HepG2 (cell line): ENCODE data around the gene SRGAP3. TPM values are rescaled to one million over a fixed set of nuclear protein-coding genes. Genes with fewer than 3 reads are reported as not detected.

ENCODE experiments used
- ATAC-seq: fragments of 200-7000 bp; cut with Tn5 transposase; 3 replicates; pipeline ENCODE4 v1.9.1; 2020; ENCODE audit warnings: mild to moderate bottlenecking, moderate library complexity
- BruUV-seq: library from RNA; stranded (reverse); fragments of 400-500 nt; replicated peaks from 2 replicates; lab custom pipeline; 2021; lab: Mats Ljungman, UMichigan
- CTCF ChIA-PET: fragments of 300-600 bp; formaldehyde crosslinking; extraction: SDS; loops from one replicate; lab custom pipeline; 2021; ENCODE audit warnings: low total read pairs, inconsistent platforms, low intra/inter-chr PET ratio; lab: Yijun Ruan, JAX
- POLR2A ChIA-PET: fragments of 350-600 bp; sonication (Branson Sonifier 250); formaldehyde crosslinking; loops from one replicate; lab custom pipeline; 2020; ENCODE audit warnings: antibody characterized with exemption, inconsistent platforms; lab: Yijun Ruan, JAX
- DNase-seq: peaks from one replicate; pipeline ENCODE4 v3.0.0-alpha.2; 2015; ENCODE audit warnings: low spot score
- FAIRE-seq: peaks from 3 replicates; lab custom pipeline; 2011; peaks lifted over from hg19 to GRCh38; lab: Jason Lieb, UNC
- H2AFZ ChIP-seq: one replicate; pipeline ENCODE4 v1.6.1; 2011; ENCODE audit warnings: low read length, inconsistent platforms
- H3K27ac ChIP-seq: fragments of 300-600 bp; 3 replicates; pipeline ENCODE4 v1.8.0; 2011; ENCODE audit warnings: mixed run types, mild to moderate bottlenecking, mixed read lengths, low read length, inconsistent platforms; ENCODE audit not compliant: insufficient read depth; ENCODE audit errors: extremely low read length
- H3K27me3 ChIP-seq, 2 experiments: fragments of 200-600 bp in 1 of 2; 2 replicates in 1 of 2; 3 replicates in 1 of 2; pipeline versions ENCODE4 v1.6.0 to v1.8.0; 2011; ENCODE audit warnings: low read length in 2 of 2, mild to moderate bottlenecking in 2 of 2, moderate library complexity in 2 of 2, inconsistent platforms in 1 of 2; ENCODE audit not compliant: insufficient read depth in 2 of 2, control insufficient read depth in 1 of 2
- H3K36me3 ChIP-seq, 2 experiments: fragments of 200-600 bp in 1 of 2; replicated peaks in 1 of 2; 2 replicates in 1 of 2; 3 replicates in 1 of 2; pipeline versions ENCODE4 v1.5.1 to v1.8.0; 2011; ENCODE audit warnings: low read length in 2 of 2, inconsistent platforms in 1 of 2; ENCODE audit not compliant: insufficient read depth in 2 of 2, control insufficient read depth in 1 of 2
- H3K4me1 ChIP-seq: 2 replicates; pipeline ENCODE4 v1.5.1; 2012; ENCODE audit warnings: low read length, inconsistent platforms; ENCODE audit not compliant: insufficient read depth
- H3K4me2 ChIP-seq: 2 replicates; pipeline ENCODE4 v1.6.0; 2011; ENCODE audit warnings: low read depth, low read length, inconsistent platforms
- H3K4me3 ChIP-seq, 3 experiments: fragments of 200-600 bp in 1 of 3; sonication (generic), shearing (Covaris generic) in 1 of 3; replicated peaks in 1 of 3; 2 replicates each; pipeline ENCODE4 v1.5.1; 2011 to 2016; ENCODE audit warnings: low read length in 3 of 3, inconsistent platforms in 2 of 3, low read depth in 2 of 3, mild to moderate bottlenecking in 2 of 3, control low read depth in 1 of 3, mixed read lengths in 1 of 3; ENCODE audit not compliant: insufficient read depth in 1 of 3
- H3K79me2 ChIP-seq: one replicate; pipeline ENCODE4 v1.6.1; 2011; ENCODE audit warnings: low read length, inconsistent platforms; ENCODE audit not compliant: insufficient read depth
- H3K9ac ChIP-seq: 2 replicates; pipeline ENCODE4 v1.6.0; 2011; ENCODE audit warnings: mild to moderate bottlenecking, low read depth, low read length, inconsistent platforms; ENCODE audit not compliant: insufficient read depth
- H3K9me3 ChIP-seq: 2 replicates; pipeline ENCODE4 v1.5.1; 2012; ENCODE audit warnings: mild to moderate bottlenecking, low read length
- H4K20me1 ChIP-seq: 2 replicates; pipeline ENCODE4 v1.6.0; 2011; ENCODE audit warnings: inconsistent platforms, mild to moderate bottlenecking, low read length, moderate library complexity; ENCODE audit not compliant: insufficient read depth
- BRD4 ChIP-seq: sonication (generic); formaldehyde crosslinking; IDR thresholded peaks from 2 replicates; pipeline ENCODE4 v1.4.0; 2020; ENCODE audit warnings: missing genetic modification reagents
- CC2D1A ChIP-seq: sonication (generic); formaldehyde crosslinking; IDR thresholded peaks from 2 replicates; pipeline ENCODE4 v1.8.1; 2023; ENCODE audit warnings: mild to moderate bottlenecking, missing genetic modification reagents
- CHD4 ChIP-seq: fragments of 200-600 bp; sonication (generic); IDR thresholded peaks from 2 replicates; pipeline ENCODE4 v1.7.0; 2017; ENCODE audit warnings: mild to moderate bottlenecking, low read length, borderline replicate concordance
- EEA1 ChIP-seq: sonication (generic); formaldehyde crosslinking; IDR thresholded peaks from 2 replicates; pipeline ENCODE4 v1.5.1; 2020; ENCODE audit warnings: mild to moderate bottlenecking, missing genetic modification reagents, borderline replicate concordance
- FOXA3 ChIP-seq: IDR thresholded peaks from 2 replicates; pipeline ENCODE4 v1.6.1; 2016; ENCODE audit warnings: missing genetic modification reagents, missing compliant biosample characterization
- GATA4 ChIP-seq: sonication (generic); IDR thresholded peaks from 2 replicates; pipeline ENCODE4 v1.6.1; 2016; ENCODE audit warnings: antibody characterized with exemption, low read depth, borderline replicate concordance
- JUNB ChIP-seq: sonication (generic); formaldehyde crosslinking; IDR thresholded peaks from 2 replicates; pipeline ENCODE4 v1.8.0; 2022; ENCODE audit warnings: missing genetic modification reagents, mild to moderate bottlenecking, borderline replicate concordance
- JUND ChIP-seq: sonication (generic); formaldehyde crosslinking; IDR thresholded peaks from 2 replicates; pipeline ENCODE4 v1.8.0; 2022; ENCODE audit warnings: mild to moderate bottlenecking, missing genetic modification reagents
- MAX ChIP-seq: IDR thresholded peaks from 2 replicates; pipeline ENCODE4 v1.6.1; 2012; ENCODE audit warnings: inconsistent platforms
- NONO ChIP-seq, 2 experiments: fragments of 450-650 bp in 1 of 2; sonication (generic) in 1 of 2; formaldehyde crosslinking in 1 of 2; IDR thresholded peaks in 1 of 2; conservative IDR thresholded peaks in 1 of 2; 2 replicates each; pipeline versions ENCODE4 v1.6.1 to v1.8.0; 2017 to 2022; ENCODE audit warnings: mild to moderate bottlenecking in 1 of 2, missing genetic modification reagents in 1 of 2, moderate library complexity in 1 of 2
- POLR2AphosphoS5 ChIP-seq: IDR thresholded peaks from 2 replicates; pipeline ENCODE4 v1.6.1; 2012; ENCODE audit warnings: low read depth, low read length
- ZBTB43 ChIP-seq: sonication (generic); formaldehyde crosslinking; conservative IDR thresholded peaks from 2 replicates; pipeline ENCODE4 v1.4.0; 2020; ENCODE audit warnings: missing genetic modification reagents
- ZNF138 ChIP-seq: sonication (generic); formaldehyde crosslinking; IDR thresholded peaks from 2 replicates; pipeline ENCODE4 v1.5.0; 2020; ENCODE audit warnings: mild to moderate bottlenecking, low read depth, missing genetic modification reagents
- ZNF543 ChIP-seq: sonication (generic); formaldehyde crosslinking; IDR thresholded peaks from 2 replicates; pipeline ENCODE4 v1.4.0; 2020; ENCODE audit warnings: mild to moderate bottlenecking, missing genetic modification reagents
- ZNF629 ChIP-seq: sonication (generic); formaldehyde crosslinking; conservative IDR thresholded peaks from 2 replicates; pipeline ENCODE4 v1.5.0; 2020; ENCODE audit warnings: missing genetic modification reagents
- WGBS: methylation state at CpG from one replicate; pipeline ENCODE4 v1.1.6; 2017; ENCODE audit warnings: low lambda C conversion rate; 5-methylcytosine and 5-hydroxymethylcytosine counted together
- in situ Hi-C: cut with HindIII; loops from 2 replicates; pipeline ENCODE4 v1.10.0; 2017; ENCODE audit warnings: low pct_unique_long_range_greater_than_20kb; ENCODE audit not compliant: extremely low pct_ligation_motif_present
- intact Hi-C: fragments of 100-400 bp; cut with micrococcal nuclease; formaldehyde crosslinking; loops from one replicate; pipeline ENCODE4 v1.10.0; 2022; ENCODE audit not compliant: unreplicated experiment
- polyA plus RNA-seq, 8 experiments: library from polyadenylated mRNA; depleted of rRNA in 3 of 8; stranded (reverse) in 7 of 8; unstranded in 1 of 8; fragments of >200 nt; fragmentation: Illumina TruSeq in 4 of 8; extraction: Trizol in 4 of 8; gene quantifications; 2 replicates each; pipeline versions ENCODE4 v1.2.1 to v1.2.3, GENCODE V29; 2011 to 2016; ENCODE audit warnings: low read depth in 4 of 8, missing spikeins in 1 of 8, mixed read lengths in 1 of 8; ENCODE audit not compliant: insufficient read depth in 1 of 8
- total RNA-seq, 5 experiments: library from RNA; depleted of rRNA; stranded (reverse); fragments of >200 nt; fragmentation: Illumina TruSeq; extraction: Trizol; gene quantifications; 2 replicates each; pipeline ENCODE4 v1.2.3, GENCODE V29; 2016; ENCODE audit warnings: low read depth in 1 of 5

Gene SRGAP3
- total and polyA plus RNA-seq, 2 of the 13 experiments (the other 11 are each of a cell fraction or from before 2014, with no cell fraction given) = 1.2 to 1.4 TPM

- no peak for TF ChIP-seq ZNF543 (CRISPR knock-in tag)
- TF ChIP-seq FOXA3 = peak; percentile 30; the same call in 1 of the 2 replicates
These were observed 265.9 kb downstream of the SRGAP3 start (continued) for GRCh38 chr3:8983591-8983990.

GRCh38 chr3:8983026-8983425 lies 266.4 kb downstream of the SRGAP3 start:
- peaks cover 47% of the 10 kb centered on the region for H3K4me1 ChIP-seq
- ChIA-PET POLR2A (no interaction called here), CTCF (no interaction called here)
- peak overlapping the region; percentile 80 for H3K27ac ChIP-seq
- no peak overlapping the region for H3K9ac ChIP-seq
- H3K4me2 ChIP-seq = peak overlapping the region; percentile 70
- H3K9me3 ChIP-seq = peaks cover 13% of the 10 kb centered on the region
- H3K27me3 ChIP-seq = 0 out of 5 replicates have a peak, but pooled peaks cover 0 to 6% of the 10 kb centered on the region in 2 experiments
- no TSS peak for BruUV-seq
- intact Hi-C loops = no loop called here
- H3K36me3 ChIP-seq = no peaks in the 10 kb centered on the region
- no peaks in the 10 kb centered on the region for H3K79me2 ChIP-seq
- DNase-seq (no peak), ATAC-seq (no peak), FAIRE-seq (no peak)
- H4K20me1 ChIP-seq = no peaks in the 10 kb centered on the region
- in situ Hi-C loops = no loop called here
- WGBS = 67% methylated on average over 1 of the region's 1 CpG
- peak; percentile 58; the same call in 1 of the 2 replicates for TF ChIP-seq ZNF629 (CRISPR knock-in tag)
- no peak for TF ChIP-seq CHD4
- TF ChIP-seq ZBTB43 (CRISPR knock-in tag) = no peak
- H3K4me3 ChIP-seq = no peak overlapping the region
- no peak overlapping the region for H2AFZ ChIP-seq

GRCh38 chr3:8982509-8982908 lies 266.9 kb downstream of the SRGAP3 start:
- peaks cover 13% of the 10 kb centered on the region for H3K9me3 ChIP-seq
- H3K36me3 ChIP-seq = no peaks in the 10 kb centered on the region
- no peak for FAIRE-seq
- peak overlapping the region; percentile 80 for H3K27ac ChIP-seq
- intact Hi-C loops = no loop called here
- H3K9ac ChIP-seq = peak overlapping the region; percentile 47; the same call in 1 of the 2 replicates
- no peaks in the 10 kb centered on the region for H4K20me1 ChIP-seq
- 0 out of 5 replicates have a peak, but pooled peaks cover 0 to 6% of the 10 kb centered on the region in 2 experiments for H3K27me3 ChIP-seq
- H2AFZ ChIP-seq = no peak overlapping the region
- H3K4me3 ChIP-seq = peak overlapping the region in 1 of 3 experiments; percentile 25; a peak in 1 of 6 replicates
- H3K4me1 ChIP-seq = peaks cover 47% of the 10 kb centered on the region
- ChIA-PET CTCF (no interaction called here), POLR2A (no interaction called here)
- H3K4me2 ChIP-seq = peak overlapping the region; percentile 70
- 13% methylated on average over 5 of the region's 5 CpGs for WGBS
- no peak for DNase-seq
- no peaks in the 10 kb centered on the region for H3K79me2 ChIP-seq
- BruUV-seq = no TSS peak
- peak; percentile 13; the same call in 2 of the 3 replicates for ATAC-seq
- in situ Hi-C loops = no loop called here
- TF ChIP-seq GATA4 (no peak), POLR2AphosphoS5 (0 out of 2 replicates have a peak, but pooled peaks have one; percentile 25), JUNB (CRISPR knock-in tag) (no peak), CC2D1A (CRISPR knock-in tag) (no peak), NONO (IDR thresholded peaks at IDR 0.05) (no peak), NONO (CRISPR knock-in tag; conservative IDR thresholded peaks at IDR 0.05) (no peak), JUND (CRISPR knock-in tag) (no peak), ZNF138 (no peak), EEA1 (CRISPR knock-in tag) (no peak), BRD4 (CRISPR knock-in tag) (no peak), MAX (peak; percentile 60)
